ENCODE results near the gene GLG1. TPM values are rescaled to one million over a fixed set of nuclear protein-coding genes. Genes with fewer than 3 reads are reported as not detected.
A peak's percentile ranks its signal among the peaks of the same experiment; 100 is the strongest.

GLG1 gene
- total RNA-seq, 1 experiment from 2014 or later = 135 TPM

GRCh38 chr16:74623839-74624235 lies 16.9 kb upstream of the GLG1 start:
- no peak overlapping the region for H3K27ac ChIP-seq (ENCODE audit: insufficient read length, low read depth, low read length)
- whole genome bisulfite sequencing (ENCODE audit: extremely low coverage, insufficient read length, low lambda C conversion rate) = no CpG with 5 or more reads among the region's 6 CpGs
- no peak overlapping the region for H2BK12ac ChIP-seq (ENCODE audit: insufficient read length, low read depth, low read length)
- no peaks in the 10 kb centered on the region for H3K9me3 ChIP-seq (ENCODE audit: control insufficient read depth, low read depth, low read length)
- no peak overlapping the region for H2AK5ac ChIP-seq (ENCODE audit: insufficient read length, low read length)
- H3K79me2 ChIP-seq (ENCODE audit: insufficient read depth, low read length) = 0 out of 2 replicates have a peak, but pooled peaks cover 3% of the 10 kb centered on the region
- no peak overlapping the region for H3K4ac ChIP-seq (ENCODE audit: low read depth, low read length)
- no peak overlapping the region for H3K56ac ChIP-seq (ENCODE audit: insufficient read length, low read depth, low read length)
- H2AFZ ChIP-seq (ENCODE audit: low read length) = no peak overlapping the region
- H4K8ac ChIP-seq (replicated peaks; ENCODE audit: insufficient read length, low read depth, low read length) = no peak overlapping the region
- H3K27me3 ChIP-seq (ENCODE audit: insufficient read depth, low read length) = no peaks in the 10 kb centered on the region
- DNase-seq = no peak
- H2BK20ac ChIP-seq (ENCODE audit: low read depth, low read length, poor library complexity, severe bottlenecking) = no peak overlapping the region
- no peak overlapping the region for H4K91ac ChIP-seq (ENCODE audit: insufficient read length, low read depth, low read length)
- 0 out of 7 replicates have a peak overlapping the region, but pooled peaks of 1 of the 3 experiments have one; percentile 16 for H3K27ac Mint-ChIP-seq
- H3K23ac ChIP-seq (ENCODE audit: insufficient read length, low read depth, low read length) = no peak overlapping the region
- H3K14ac ChIP-seq (ENCODE audit: insufficient read depth, low read length) = no peak overlapping the region
- no peak overlapping the region for H3K4me2 ChIP-seq (ENCODE audit: insufficient read depth, insufficient read length, low read length)
- no peaks in the 10 kb centered on the region for H3K4me1 ChIP-seq (ENCODE audit: insufficient read depth, low read length)
- H3K36me3 Mint-ChIP-seq (ENCODE audit: insufficient read depth in 1 of 3, low read depth in 3 of 3) = peaks cover 48 to 91% (median 85%) of the 10 kb centered on the region in 3 experiments
- no peak overlapping the region for H2BK120ac ChIP-seq (ENCODE audit: low read depth, low read length, poor library complexity, severe bottlenecking)
- TF ChIP-seq CTCF (conservative IDR thresholded peaks at IDR 0.05) = no peak
- no peak overlapping the region for H2BK15ac ChIP-seq (ENCODE audit: low read depth, low read length)
- H4K5ac ChIP-seq (ENCODE audit: insufficient read length, low read depth, low read length) = no peak overlapping the region
- no peaks in the 10 kb centered on the region for H3K79me1 ChIP-seq (ENCODE audit: insufficient read depth, low read depth, low read length, poor library complexity, severe bottlenecking)
- no peaks in the 10 kb centered on the region for H3K9me3 Mint-ChIP-seq
- H4K20me1 ChIP-seq (ENCODE audit: control insufficient read depth, insufficient read depth, insufficient read length) = no peaks in the 10 kb centered on the region
- H3K4me1 Mint-ChIP-seq = peaks cover 14 to 18% of the 10 kb centered on the region in 2 experiments
- H2BK5ac ChIP-seq (ENCODE audit: insufficient read length, low read length) = no peak overlapping the region
- H3K4me3 Mint-ChIP-seq = no peak overlapping the region
- no peaks in the 10 kb centered on the region for H3K27me3 Mint-ChIP-seq (ENCODE audit: low read depth)
- H3T11ph ChIP-seq (ENCODE audit: low read length) = no peak overlapping the region
- H3K18ac ChIP-seq (ENCODE audit: insufficient read length, low read depth, low read length) = no peak overlapping the region
- H3K9ac ChIP-seq (ENCODE audit: extremely low read depth, insufficient read length, low read length) = no peak overlapping the region
- no peaks in the 10 kb centered on the region for H3K23me2 ChIP-seq (ENCODE audit: insufficient read length, low read depth, low read length, poor library complexity, severe bottlenecking)

Data from H9 (cell line).